PC-9 (cell line): Measurements from ENCODE around the gene SEZ6L. TPM values are rescaled to one million over a fixed set of nuclear protein-coding genes. Genes with fewer than 3 reads are reported as not detected.

Experiments used
- BruUV-seq: library from RNA; stranded (reverse); fragments of 400-500 nt; replicated peaks from 2 replicates; lab custom pipeline; 2021; lab: Mats Ljungman, UMichigan
- CTCF ChIA-PET: fragments of 300-600 bp; sonication (Branson Sonifier 250); formaldehyde crosslinking; loops from one replicate; lab custom pipeline; 2022; ENCODE audit warnings: antibody characterized with exemption; lab: Charles Lee
- POLR2A ChIA-PET: fragments of 300-600 bp; sonication (Branson Sonifier 250); formaldehyde crosslinking; loops from one replicate; lab custom pipeline; 2022; ENCODE audit warnings: antibody characterized with exemption; ENCODE audit not compliant: unreplicated experiment; lab: Charles Lee
- DNase-seq, 2 experiments: peaks; one replicate each; pipeline versions ENCODE4 v3.0.0 to v3.0.0-alpha.2; 2015 to 2022; ENCODE audit warnings: mixed read lengths in 1 of 2
- H2AFZ ChIP-seq: fragments of 200-600 bp; sonication (generic); 2 replicates; pipeline ENCODE4 v1.8.1; 2017; ENCODE audit warnings: antibody characterized with exemption
- H3F3A ChIP-seq: fragments of 200-600 bp; sonication (generic); 2 replicates; pipeline ENCODE4 v1.8.1; 2017; ENCODE audit warnings: antibody characterized with exemption, mild to moderate bottlenecking, low read depth; ENCODE audit not compliant: insufficient read depth
- H3K27ac ChIP-seq: fragments of 200-600 bp; sonication (generic); 2 replicates; pipeline ENCODE4 v1.6.1; 2016; ENCODE audit warnings: mixed run types
- H3K27me3 ChIP-seq: fragments of 200-600 bp; sonication (generic); 2 replicates; pipeline ENCODE4 v1.6.1; 2016; ENCODE audit warnings: low read depth, mixed run types; ENCODE audit not compliant: insufficient read depth
- H3K36me3 ChIP-seq: fragments of 200-600 bp; sonication (generic); 2 replicates; pipeline ENCODE4 v1.6.1; 2016; ENCODE audit warnings: low read depth, mixed run types
- H3K4me1 ChIP-seq: fragments of 200-600 bp; sonication (generic); replicated peaks from 2 replicates; pipeline ENCODE4 v1.6.1; 2016; ENCODE audit warnings: mixed run types; ENCODE audit not compliant: insufficient read depth
- H3K4me2 ChIP-seq: fragments of 200-600 bp; sonication (generic); 2 replicates; pipeline ENCODE4 v1.6.1; 2017; ENCODE audit warnings: mixed run types
- H3K4me3 ChIP-seq: fragments of 200-600 bp; sonication (generic); 2 replicates; pipeline ENCODE4 v1.6.1; 2016; ENCODE audit warnings: mixed run types
- H3K79me2 ChIP-seq: fragments of 200-600 bp; sonication (generic); 2 replicates; pipeline ENCODE4 v1.6.1; 2017; ENCODE audit warnings: low read depth, mixed run types
- H3K9me2 ChIP-seq: fragments of 200-600 bp; sonication (generic); 2 replicates; pipeline ENCODE4 v1.8.1; 2017; ENCODE audit warnings: mild to moderate bottlenecking; ENCODE audit not compliant: insufficient read depth
- H3K9me3 ChIP-seq: fragments of 200-600 bp; sonication (generic); 2 replicates; pipeline ENCODE4 v1.8.1; 2016; ENCODE audit warnings: low read depth; ENCODE audit not compliant: insufficient read depth
- H4K20me1 ChIP-seq: fragments of 200-600 bp; sonication (generic); 2 replicates; pipeline ENCODE4 v1.8.1; 2017; ENCODE audit not compliant: insufficient read depth
- EZH2 ChIP-seq: fragments of 200-600 bp; sonication (generic); IDR thresholded peaks from 2 replicates; pipeline ENCODE4 v1.8.0; 2017; ENCODE audit warnings: antibody characterized with exemption, low read depth
- intact Hi-C: fragments of 100-400 bp; cut with micrococcal nuclease; formaldehyde crosslinking; loops from one replicate; pipeline ENCODE4 v1.10.0; 2022; ENCODE audit not compliant: unreplicated experiment
- total RNA-seq: library from RNA; stranded (reverse); gene quantifications from 2 replicates; pipeline ENCODE4 v1.2.3, GENCODE V29; 2021
- TF ChIP-seq, protein P1 (sequence below): fragments of 200-600 bp; sonication (generic); conservative IDR thresholded peaks from 2 replicates; pipeline ENCODE4 v1.6.1; 2017; ENCODE audit warnings: mixed run types, antibody characterized with exemption, mild to moderate bottlenecking, moderate library complexity

Gene SEZ6L
- total RNA-seq, 1 experiment from 2014 or later, result not detected

DNA sequence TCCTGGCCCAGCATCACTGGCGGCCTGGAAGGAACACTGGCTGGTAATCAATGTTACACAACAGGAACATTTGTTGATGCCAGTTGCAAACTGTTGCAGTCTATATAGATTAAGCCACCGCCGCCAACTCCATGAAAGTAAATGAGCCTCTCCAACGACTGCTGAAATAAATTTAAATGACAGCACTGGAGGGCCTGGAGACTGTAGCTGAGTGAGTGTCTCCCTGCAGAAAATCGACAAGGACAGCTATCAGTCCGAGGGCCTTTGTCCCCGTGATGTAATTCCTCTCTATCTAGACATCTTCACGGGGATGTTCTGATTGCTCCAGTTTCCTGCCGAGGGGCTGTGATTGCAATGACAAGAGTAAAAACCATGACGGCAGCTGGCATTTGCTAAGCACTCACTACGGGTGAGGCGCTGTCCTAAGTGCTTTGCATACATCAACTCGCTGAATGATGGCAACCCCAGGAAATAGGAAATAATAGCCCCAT lies 120.4 kb downstream of the SEZ6L start:
- Histone ChIP-seq H3K79me2 (no peaks in the 10 kb centered on the region), H3K4me3 (no peak overlapping the region), H3K27me3 (peaks cover 79% of the 10 kb centered on the region), H3K9me2 (no peaks in the 10 kb centered on the region), H2AFZ (no peak overlapping the region), H3K4me2 (no peak overlapping the region), H3K36me3 (no peaks in the 10 kb centered on the region), H4K20me1 (no peaks in the 10 kb centered on the region), H3F3A (no peaks in the 10 kb centered on the region), H3K4me1 (no peaks in the 10 kb centered on the region), H3K27ac (no peak overlapping the region), H3K9me3 (no peaks in the 10 kb centered on the region)
- TF ChIP-seq EZH2, result no peak
- TF ChIP-seq, protein P1, sequence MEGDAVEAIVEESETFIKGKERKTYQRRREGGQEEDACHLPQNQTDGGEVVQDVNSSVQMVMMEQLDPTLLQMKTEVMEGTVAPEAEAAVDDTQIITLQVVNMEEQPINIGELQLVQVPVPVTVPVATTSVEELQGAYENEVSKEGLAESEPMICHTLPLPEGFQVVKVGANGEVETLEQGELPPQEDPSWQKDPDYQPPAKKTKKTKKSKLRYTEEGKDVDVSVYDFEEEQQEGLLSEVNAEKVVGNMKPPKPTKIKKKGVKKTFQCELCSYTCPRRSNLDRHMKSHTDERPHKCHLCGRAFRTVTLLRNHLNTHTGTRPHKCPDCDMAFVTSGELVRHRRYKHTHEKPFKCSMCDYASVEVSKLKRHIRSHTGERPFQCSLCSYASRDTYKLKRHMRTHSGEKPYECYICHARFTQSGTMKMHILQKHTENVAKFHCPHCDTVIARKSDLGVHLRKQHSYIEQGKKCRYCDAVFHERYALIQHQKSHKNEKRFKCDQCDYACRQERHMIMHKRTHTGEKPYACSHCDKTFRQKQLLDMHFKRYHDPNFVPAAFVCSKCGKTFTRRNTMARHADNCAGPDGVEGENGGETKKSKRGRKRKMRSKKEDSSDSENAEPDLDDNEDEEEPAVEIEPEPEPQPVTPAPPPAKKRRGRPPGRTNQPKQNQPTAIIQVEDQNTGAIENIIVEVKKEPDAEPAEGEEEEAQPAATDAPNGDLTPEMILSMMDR, result no peak
- intact Hi-C loops, result no loop called here
- POLR2A ChIA-PET, result interaction anchor here (0.6 kb wide), 1 partner anchor 669 kb away, joined by 3 read pairs; no protein-coding TSS in a partner anchor
- CTCF ChIA-PET, result no interaction called here
- no TSS peak for BruUV-seq
- DNase-seq, result no peak

DNA sequence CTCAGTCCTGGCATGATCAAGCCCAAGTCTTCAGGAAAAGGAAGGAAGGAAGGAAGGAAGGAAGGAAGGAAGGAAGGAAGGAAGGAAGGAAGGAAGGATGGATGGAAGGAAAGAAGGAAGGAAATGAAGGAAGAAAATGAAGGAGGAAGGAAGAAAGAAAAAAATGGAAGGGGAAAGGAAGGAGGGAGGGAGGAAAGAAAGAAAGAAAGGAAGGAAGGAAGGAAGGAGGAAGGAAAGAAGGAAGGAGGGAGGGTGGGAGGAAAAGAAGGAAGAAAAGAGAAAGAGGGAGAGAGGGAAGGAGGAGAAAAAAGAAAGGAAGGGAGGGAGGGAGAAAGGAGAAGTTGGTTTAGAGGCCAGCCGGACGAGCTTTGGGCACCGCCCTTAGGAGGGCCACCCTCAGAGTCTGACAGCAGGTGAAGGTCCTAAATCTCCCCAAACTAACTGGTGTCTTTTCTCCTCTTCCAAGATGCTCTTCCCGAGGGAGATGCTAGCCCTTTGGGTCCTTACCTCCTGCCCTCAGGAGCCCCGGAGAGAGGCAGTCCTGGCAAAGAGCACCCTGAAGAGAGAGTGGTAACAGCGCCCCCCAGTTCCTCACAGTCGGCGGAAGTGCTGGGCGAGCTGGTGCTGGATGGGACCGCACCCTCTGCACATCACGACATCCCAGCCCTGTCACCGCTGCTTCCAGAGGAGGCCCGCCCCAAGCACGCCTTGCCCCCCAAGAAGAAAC lies 122.8 kb downstream of the SEZ6L start:
- H2AFZ ChIP-seq, result no peak overlapping the region
- ChIA-PET CTCF (no interaction called here), POLR2A (no interaction called here)
- H3K9me2 ChIP-seq, result no peaks in the 10 kb centered on the region
- intact Hi-C loops, result no loop called here
- H3K4me2 ChIP-seq, result no peak overlapping the region
- H4K20me1 ChIP-seq, result no peaks in the 10 kb centered on the region
- no TSS peak for BruUV-seq
- DNase-seq, result no peak
- no peaks in the 10 kb centered on the region for H3F3A ChIP-seq
- TF ChIP-seq, protein P1, result no peak
- TF ChIP-seq EZH2, result no peak
- H3K79me2 ChIP-seq, result no peaks in the 10 kb centered on the region
- no peaks in the 10 kb centered on the region for H3K9me3 ChIP-seq
- no peaks in the 10 kb centered on the region for H3K4me1 ChIP-seq
- no peaks in the 10 kb centered on the region for H3K36me3 ChIP-seq
- no peak overlapping the region for H3K4me3 ChIP-seq
- no peak overlapping the region for H3K27ac ChIP-seq
- peaks cover 78% of the 10 kb centered on the region for H3K27me3 ChIP-seq

GRCh38 chr22:26292667-26292995 lies 123.4 kb downstream of the SEZ6L start:
- Histone ChIP-seq H3K27ac (no peak overlapping the region), H2AFZ (no peak overlapping the region), H3K36me3 (no peaks in the 10 kb centered on the region), H3K79me2 (no peaks in the 10 kb centered on the region), H3K27me3 (peaks cover 78% of the 10 kb centered on the region), H3F3A (no peaks in the 10 kb centered on the region), H3K4me2 (no peak overlapping the region), H3K9me2 (no peaks in the 10 kb centered on the region), H4K20me1 (no peaks in the 10 kb centered on the region), H3K4me1 (no peaks in the 10 kb centered on the region), H3K4me3 (no peak overlapping the region), H3K9me3 (no peaks in the 10 kb centered on the region)
- TF ChIP-seq EZH2, result no peak
- TF ChIP-seq, protein P1, result no peak
- ChIA-PET CTCF (no interaction called here), POLR2A (no interaction called here)
- DNase-seq, result no peak
- intact Hi-C loops, result no loop called here
- BruUV-seq, result no TSS peak
